ENCODE results near the gene TBC1D22B.

GRCh38 chr6:37308069-37308815, 50.7 kb downstream of the TBC1D22B start:
- TF ChIP-seq POLR2AphosphoS5 (IDR thresholded peaks at IDR 0.05; ENCODE audit: low read depth, low read length): no peak
- TF ChIP-seq POLR2A (IDR thresholded peaks at IDR 0.05; ENCODE audit: low read depth, low read length): no peak
- no peak for TF ChIP-seq SPI1 (IDR thresholded peaks at IDR 0.05; ENCODE audit: low read depth, low read length)
- TF ChIP-seq TAF1 (IDR thresholded peaks at IDR 0.05; ENCODE audit: low read depth, low read length): no peak
- no peak for TF ChIP-seq PAX5 (IDR thresholded peaks at IDR 0.05; ENCODE audit: insufficient read depth, low read length, severe bottlenecking)

Data from GM12891 (cell line).